NCI-H82 (cell line): ENCODE results near the gene TNN.
"Not testable (repeated sequence)": the region's sequence is repeated elsewhere in the genome, so short reads cannot be mapped to it uniquely, and the experiment has no call there.

Source experiments
- DNase-seq: peaks from one replicate; lab custom pipeline; 2025; lab: John Stamatoyannopoulos, UW

TNN gene

DNA sequence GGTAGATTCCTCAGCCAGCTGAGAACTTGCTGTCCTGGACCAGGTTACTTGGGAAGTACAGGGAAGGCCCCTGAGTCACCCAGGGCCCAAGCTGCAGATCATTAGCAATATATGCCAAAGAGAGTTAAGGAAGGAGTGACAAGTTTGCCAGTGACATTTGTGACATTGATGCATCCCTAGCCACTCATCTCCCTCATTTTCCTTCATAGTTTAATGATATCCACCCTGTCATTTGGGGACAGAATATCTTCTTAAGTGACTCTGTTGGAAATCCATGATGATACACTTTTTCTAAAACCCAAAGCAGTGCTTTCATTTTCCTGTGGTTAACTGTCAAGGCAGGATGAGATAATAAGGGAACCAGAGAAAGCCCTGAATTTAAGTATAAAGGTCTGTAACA lies 3.2 kb downstream of the TNN start:
- DNase-seq: no peak

DNA sequence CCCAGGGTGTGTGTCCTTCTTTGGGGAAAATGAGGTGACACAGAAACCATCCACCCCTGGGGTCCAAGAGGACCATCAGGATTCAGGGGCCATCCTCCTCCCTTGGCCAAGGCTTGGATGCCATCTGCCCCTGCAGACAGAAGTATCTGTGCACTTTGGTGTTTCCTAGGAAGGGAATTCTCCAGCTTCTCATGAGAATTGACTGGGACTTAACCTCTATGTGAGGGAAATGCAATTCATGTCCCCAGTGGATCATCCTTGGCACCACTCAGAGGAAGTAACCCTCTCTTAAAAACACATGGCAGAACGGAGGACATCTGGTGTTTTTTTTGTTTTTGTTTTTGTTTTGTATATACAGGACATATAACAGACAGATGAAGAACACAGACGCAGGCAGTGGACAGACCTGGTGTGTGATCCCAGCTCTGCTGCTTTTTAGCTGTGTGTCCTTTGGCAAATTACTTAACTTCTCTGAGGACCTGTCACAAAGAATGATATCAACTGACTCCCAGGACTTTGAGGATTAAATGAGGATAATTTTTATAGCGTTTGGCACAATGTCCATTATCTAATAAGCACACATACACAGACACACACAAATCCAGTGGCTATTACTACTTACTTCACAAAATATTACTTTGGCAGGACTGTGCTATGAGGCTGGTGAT lies 3.8 kb downstream of the TNN start:
- DNase-seq: no peak

DNA sequence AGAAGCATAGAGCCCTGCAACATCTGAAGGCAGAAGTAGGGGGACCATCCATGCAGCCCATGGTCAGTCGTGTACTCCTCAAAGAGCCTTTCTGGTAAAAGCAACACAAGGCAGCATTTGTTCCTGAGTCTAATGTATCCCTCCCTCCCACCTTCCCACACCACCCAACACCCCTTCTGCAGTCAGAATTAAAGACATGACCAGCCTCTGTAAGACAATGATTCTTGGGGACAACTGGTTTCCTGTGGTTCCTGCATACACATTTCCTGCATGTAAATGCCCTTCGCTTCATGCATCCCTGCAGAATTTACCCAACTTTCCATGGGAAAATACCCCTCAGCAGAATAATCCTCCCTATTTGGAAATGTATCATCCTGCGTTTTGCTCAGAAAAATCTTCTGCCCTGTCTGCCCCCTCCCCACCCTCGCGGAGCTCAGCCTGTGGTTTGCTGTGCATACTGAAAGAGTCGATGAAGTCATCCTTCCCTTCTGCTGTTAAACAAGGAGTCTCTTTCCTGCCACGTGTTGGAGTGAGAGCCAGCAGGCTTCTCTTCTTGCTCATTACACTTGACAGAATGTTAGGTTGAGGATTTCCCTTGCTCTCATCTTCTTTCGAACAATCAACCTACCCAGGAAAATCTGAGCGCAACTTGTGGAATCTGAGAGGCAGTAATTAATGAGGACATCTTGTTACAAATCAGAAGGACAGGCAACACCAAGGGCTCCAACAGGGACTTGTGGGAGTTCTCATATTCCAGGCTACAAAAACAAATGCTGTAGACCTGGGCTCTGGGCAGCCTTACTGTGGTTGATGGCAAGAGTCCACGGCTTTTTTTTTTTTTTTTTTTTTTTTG lies 4.7 kb downstream of the TNN start:
- no peak for DNase-seq

DNA sequence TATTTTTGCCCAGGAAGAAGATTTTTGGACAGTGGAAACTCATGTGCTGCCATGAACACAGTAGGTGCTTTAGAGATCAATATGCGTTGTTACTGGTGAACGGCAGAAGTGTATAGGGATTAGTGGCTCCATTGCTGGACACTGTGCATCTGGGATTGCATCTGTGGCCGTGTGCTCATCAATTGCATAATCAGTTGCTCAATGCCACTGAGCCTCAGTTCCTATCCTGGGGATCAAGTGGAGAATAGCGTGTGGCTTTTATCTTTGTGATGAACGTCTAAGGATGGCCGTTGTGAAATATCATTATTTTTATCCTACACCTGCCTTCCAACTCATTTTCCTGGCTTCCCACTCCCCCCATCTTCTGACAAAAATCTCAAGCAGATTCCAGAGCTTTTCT lies 5.4 kb downstream of the TNN start:
- DNase-seq: no peak

DNA sequence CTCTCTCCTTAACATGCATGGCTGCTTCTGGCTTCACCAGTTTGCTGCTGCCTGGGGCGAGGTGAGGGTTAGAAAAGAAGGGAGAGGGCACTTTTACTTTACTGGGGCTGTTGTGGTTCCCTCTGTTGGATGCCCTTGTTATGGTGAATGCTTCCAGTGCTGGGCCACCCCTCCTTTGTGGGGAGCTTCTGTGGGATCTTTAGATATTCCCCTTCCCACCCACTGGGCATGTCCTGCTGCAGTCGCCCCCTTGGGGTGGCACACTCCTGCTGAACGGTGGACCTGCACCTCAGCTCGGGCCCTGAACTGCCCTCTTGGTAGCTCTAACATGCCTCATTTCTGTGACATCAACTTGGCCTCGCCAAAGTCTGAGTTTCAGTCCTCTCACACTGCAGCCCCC lies 6.0 kb downstream of the TNN start:
- DNase-seq: no peak

DNA sequence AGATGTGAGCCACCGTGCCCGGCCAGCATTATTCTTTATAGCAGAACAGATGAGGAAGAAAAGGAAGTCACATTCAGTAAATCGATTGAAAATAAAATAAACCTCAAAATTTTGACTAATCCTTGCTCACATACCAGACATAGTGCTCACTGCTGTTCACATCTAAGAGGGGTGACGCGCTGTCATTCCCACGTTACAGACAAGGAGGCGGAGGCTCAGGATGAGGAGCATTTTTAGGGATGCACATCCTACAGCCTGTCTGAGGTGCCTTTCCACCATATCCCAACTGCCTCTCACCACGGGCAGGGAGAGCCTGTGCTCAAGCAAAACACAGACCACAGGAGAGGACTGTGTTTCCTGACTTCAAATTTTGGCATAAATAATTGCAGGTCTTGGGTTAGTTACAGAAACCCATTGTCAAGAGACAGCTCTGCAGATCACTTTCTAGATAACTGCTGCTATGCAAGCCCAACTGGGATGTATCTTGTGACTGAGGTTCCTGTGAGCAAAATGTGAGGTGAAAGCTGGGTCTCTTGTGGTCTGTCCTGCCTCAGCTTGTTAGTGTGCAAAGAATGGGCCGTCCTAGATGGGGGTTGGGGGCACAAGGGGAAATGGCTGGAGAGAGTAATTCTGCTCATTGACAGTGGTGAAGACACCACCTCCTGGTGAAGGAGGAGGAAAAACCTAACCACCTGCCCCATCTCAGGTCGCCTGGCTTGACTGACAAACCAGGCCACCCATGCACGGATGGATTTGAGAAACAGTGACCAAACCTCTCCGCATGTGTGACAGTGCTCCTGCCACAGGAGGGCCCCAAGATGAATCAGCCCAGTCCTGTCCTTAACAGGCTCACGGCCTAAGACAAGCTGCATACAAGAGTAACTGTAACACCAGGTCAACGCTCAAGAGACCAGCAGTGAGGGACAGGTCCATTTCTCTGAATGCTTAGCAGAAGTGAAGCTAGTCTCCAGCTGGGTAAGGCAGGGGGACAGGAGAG lies 8.2 kb downstream of the TNN start:
- DNase-seq: no peak

DNA sequence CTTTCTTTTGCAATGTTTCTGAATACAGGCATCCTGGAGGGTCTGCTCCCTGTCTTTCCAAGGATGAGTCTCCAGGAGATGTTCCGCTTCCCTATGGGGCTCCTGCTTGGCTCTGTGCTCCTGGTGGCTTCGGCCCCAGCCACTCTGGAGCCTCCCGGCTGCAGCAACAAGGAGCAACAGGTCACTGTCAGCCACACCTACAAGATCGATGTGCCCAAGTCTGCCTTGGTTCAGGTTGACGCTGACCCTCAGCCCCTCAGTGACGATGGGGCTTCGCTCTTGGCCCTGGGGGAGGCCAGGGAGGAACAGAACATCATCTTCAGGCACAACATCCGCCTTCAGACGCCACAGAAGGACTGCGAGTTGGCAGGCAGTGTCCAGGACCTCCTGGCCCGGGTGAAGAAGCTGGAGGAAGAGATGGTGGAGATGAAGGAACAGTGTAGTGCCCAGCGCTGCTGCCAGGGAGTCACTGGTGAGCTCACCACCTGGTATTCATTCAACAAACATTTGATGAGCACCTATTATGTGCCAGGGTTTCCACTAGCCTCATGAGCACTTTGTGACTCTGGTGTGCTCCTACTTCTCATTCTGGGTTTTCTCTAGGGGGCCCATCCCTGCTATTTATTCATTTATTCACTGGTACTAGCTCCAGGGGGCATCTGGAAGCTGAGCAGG lies 9.9 kb downstream of the TNN start:
- DNase-seq: no peak

DNA sequence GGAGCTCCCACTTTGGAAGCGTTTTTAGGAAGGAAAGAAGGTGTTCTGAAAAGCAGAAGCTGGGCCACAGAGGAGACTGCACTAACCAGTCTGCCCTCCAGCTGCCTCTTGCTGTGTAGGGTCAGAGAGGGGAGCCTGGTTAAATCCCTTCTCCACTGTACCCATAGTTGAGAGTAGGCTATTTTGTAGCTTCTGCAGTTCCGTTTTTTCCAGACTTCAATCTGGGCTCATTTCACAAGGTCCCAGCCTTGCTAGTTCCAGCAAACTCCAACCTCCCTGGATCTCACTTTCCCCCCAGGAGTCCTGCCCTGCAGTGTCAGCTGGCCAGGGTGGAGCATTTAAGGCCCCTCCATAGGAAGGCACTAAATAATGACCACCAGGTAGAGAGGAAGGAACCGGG lies 11.0 kb downstream of the TNN start:
- DNase-seq: no peak

DNA sequence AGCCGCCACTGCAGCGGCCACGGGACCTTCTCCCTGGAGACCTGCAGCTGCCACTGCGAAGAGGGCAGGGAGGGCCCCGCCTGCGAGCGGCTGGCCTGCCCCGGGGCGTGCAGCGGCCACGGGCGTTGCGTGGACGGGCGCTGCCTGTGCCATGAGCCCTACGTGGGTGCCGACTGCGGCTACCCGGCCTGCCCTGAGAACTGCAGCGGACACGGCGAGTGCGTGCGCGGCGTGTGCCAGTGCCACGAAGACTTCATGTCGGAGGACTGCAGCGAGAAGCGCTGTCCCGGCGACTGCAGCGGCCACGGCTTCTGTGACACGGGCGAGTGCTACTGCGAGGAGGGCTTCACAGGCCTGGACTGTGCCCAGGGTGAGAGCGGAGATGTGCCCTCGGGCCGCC lies 11.7 kb downstream of the TNN start:
- DNase-seq: no peak

DNA sequence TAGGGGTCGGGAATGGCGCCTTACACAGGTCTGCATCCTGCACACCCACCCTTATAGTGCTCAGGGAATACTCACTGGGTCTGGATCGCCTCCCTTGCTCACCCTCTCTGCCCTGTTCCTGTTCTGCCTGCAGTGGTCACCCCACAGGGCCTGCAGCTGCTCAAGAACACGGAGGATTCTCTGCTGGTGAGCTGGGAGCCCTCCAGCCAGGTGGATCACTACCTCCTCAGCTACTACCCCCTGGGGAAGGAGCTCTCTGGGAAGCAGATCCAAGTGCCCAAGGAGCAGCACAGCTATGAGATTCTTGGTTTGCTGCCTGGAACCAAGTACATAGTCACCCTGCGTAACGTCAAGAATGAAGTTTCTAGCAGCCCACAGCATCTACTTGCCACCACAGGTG lies 12.4 kb downstream of the TNN start:
- DNase-seq: no peak

DNA sequence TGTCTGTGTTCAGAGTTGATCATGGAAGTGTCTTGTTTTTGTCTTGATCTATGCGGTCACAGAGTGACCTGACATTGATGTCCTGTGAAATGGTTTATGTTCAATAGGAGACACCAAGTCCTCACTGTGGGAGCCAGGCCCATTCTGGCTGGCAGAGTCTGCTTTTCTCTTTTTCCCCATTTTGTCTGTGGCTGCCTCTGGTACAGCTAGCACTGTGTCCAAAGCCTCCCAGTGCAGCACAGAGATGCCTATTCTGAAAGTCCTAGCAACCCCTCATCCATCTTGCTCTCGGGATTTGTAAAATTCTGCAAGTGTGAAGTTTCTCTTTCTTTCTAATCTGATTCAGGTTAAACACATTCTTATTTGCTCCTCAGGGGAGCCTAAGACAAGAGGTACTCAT lies 14.3 kb downstream of the TNN start:
- no peak for DNase-seq

DNA sequence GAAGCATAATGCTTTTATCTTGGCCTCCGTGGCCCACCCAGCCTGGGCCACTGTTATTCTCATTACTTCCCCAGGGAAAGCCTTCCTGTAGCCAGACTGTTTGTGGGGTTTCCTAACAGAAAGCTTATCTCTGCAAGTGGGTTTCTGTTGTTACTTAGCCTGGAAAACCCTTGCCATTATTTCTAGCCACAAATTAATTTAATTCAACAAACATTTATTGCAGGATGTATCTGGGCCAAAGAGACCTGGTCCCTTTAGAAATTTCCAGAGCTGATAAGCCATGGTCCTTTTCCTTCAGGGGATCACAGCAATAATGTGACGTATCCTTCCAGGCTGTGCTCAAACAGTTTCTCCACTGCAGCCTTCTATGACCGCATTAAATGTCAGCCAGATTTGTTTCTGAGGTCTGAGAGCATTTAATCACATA lies 20.9 kb downstream of the TNN start:
- no peak for DNase-seq

DNA sequence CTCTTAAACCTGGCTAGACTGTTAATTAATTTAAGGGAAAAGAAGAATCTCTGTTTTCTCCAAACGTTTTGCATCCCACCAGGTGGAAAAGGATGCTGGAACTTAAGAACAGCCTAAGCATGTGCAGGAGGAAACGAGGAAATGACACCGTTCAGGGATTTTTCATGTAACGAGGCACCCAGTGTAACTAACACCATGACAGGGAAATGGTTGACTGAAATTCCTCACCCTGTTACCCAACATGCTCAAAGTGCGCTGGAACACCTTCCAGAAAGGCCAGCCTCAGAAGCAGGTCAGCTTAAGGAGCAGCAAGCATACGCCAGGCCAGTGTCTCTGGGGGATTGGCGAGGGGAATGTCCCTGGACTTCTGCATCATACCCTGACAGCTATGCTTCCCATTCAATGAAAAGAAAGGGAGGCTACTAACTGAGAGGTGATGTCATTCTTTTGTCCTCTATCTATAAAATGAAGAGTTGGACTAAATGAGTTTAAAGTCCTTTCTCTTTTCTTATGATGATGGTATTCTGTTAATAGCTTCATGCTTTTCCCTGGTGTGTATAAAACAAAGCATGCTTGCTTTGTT lies 21.6 kb downstream of the TNN start:
- no peak for DNase-seq

DNA sequence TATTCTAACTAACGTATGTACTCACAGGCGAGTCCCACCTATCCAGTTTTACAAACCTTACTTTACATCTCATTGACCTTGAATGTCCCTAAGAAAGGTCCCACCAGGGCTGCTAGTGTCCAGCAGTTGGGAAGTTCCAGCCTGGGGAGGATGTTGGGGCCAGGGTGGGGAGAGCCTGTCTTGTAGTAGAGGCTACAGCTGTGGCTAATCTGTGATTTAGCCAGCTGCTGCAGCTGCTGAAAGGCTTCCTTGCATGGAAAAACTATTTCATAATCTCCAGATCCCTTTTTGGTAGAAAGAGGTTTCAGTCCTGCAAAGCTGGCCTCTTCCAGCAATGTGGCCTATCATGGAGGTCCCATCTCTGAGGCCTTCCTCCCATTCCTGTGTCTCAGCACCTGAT lies 23.1 kb downstream of the TNN start:
- no peak for DNase-seq

DNA sequence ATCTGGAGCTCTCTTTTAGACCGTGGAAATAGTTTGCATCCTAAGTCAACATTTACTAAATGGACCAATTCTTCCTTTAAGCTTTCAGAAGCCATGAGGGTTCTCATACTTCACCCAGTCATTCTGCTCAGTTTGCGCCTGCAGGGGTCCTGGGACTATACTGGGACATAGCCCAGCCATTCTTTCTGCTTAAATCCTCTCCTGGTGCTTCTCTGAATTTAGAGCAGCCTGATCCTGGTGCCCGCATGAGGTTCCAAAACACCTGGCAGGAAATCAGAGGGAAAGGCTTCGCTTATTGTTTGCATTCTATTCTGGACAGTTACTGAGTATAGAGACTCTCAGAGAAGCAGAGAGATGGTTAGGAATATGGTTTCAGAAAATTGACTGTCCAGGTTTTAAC lies 27.0 kb downstream of the TNN start:
- DNase-seq: no peak

DNA sequence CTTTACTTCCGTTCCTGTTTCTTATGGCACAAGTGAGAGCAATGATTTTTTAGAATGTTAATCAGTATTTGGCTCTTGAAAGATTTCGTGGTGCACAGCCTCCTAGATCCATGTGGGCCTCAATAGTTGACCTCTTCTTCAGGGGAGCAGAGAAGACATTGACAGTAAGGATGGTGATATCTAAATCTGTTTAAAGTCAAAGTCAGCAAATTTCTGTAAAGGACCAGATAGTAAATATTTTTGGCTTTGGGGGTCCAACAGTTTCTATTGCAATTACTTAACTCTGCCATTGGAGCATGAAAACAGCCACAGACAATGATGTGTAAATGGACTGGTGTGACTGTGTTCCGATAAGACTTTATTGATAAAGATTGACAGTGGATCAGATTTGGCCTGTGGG lies 27.4 kb downstream of the TNN start:
- no peak for DNase-seq

DNA sequence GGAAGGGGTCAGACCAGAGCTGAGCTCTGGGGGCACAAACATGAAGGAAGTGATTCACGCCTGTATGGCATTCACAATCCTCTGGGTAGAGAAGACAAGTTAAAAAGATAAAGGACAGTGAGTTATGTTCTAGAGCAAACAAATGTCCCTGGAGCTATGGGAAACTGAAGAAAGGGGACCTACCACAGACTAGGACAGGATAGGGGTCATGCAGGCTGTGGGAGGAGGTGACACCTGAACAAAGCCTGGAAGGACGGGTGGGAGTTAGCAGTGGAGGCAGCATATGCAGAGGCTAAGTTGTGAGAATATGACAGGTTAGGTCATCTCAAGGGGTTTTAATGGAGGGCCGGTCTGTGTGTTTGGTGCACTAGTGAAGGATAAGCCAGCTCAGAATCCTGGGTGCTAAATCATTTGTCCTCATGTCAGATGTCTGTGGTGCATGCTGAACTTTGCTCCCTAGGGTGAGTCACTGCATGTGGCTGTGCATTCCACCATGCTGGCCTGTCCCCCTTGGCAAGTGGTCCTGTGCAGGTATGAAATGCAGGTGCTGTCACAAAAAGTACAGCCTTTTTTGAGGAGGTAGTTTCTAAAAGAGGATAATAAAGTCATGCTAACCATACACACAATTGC lies 28.5 kb downstream of the TNN start:
- no peak for DNase-seq

DNA sequence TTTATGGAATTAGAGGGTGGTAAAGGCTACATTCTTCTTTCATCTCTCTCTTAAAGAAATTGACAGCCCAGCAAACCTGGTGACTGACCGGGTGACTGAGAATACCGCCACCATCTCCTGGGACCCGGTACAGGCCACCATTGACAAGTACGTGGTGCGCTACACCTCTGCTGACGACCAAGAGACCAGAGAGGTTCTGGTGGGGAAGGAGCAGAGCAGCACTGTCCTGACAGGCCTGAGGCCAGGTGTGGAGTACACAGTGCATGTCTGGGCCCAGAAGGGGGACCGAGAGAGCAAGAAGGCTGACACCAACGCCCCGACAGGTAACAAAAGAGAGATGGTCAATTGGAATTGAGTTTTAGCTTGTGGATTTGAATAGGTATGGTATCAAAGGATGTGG lies 29.7 kb downstream of the TNN start:
- no peak for DNase-seq

DNA sequence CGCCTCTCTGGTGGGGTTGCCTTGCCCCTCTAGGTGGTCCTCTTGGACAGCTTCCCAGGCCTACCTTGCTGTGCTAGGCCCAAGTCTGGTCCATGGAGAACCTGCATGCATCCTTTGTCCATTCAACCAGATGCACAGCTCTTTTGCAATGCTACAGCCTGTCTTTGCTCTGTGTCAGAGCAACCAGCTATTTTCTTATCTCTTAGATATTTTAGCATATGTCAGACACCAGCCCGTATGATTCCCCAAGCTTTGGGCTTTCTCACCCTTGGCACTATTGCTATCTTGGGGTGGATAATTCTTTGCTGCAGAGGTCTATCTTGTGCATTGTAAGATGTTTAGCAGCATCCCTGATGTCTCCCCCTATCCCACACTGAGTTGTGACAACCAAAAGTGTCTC lies 32.3 kb downstream of the TNN start:
- no peak for DNase-seq

DNA sequence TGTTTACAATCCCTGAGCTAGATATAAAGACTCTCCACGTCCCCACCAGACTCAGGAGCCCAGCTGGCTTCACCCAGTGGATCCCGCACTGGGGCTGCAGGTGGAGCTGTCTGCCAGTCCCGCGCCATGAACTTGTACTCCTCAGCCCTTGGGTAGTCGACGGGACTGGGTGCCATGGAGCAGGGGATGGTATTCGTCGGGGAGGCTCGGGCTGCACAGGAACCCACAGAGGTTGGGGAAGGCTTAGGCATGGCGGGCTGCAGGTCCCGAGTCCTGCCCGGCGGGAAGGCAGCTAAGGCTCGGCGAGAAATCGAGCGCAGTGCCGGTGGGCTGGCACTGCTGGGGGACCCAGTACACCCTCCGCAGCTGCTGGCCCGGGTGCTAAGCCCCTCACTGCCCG lies 34.5 kb downstream of the TNN start:
- DNase-seq: not testable (repeated sequence)

DNA sequence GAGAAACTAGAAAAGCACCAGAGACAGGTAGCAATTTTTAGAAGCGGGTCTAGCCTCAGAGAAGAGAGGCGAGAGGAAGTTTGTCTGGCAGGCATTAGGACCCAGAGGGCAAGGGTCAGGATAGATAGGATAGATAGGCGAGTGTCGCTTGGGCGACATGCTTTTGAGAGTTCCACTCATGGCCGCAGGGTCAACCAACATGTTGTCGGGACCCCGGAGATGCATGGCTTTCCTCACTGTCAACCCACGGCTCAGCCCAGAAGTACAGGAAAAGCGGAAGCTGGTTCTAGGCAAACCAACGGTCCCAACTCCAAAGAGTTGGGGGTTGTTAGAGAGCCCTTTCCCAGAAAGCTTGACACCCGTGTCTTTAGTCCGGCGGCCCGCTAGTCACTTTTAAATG lies 38.9 kb downstream of the TNN start:
- not testable (repeated sequence) for DNase-seq
